Measurements from ENCODE around the gene CAMK4. TPM values are rescaled to one million over a fixed set of nuclear protein-coding genes. Genes with fewer than 3 reads are reported as not detected.

CAMK4 gene
- total and polyA plus RNA-seq, 2 experiments from 2014 or later, result 4.2 to 7.3 TPM

DNA sequence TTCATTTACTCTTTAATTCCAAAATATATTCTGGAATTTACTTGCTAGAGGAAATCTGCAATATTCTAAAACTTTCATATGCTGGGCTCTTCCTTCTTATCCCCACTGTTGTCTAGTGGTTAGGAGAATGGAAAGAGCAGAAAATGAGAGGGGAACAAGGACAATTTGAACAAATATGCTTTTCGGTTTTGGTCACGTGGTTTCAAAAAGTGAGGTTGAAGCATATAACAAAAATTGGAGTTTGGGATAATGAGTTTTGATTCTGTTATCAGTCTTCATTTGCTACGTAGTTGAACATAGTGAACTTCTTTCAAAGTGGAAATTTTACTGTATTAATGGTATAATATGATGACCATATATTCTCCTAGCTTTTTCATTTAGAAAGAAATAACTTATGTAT is 71.5 kb downstream of the CAMK4 start:
- ATAC-seq, result no peak
- Histone ChIP-seq H4K20me1 (replicated peaks; ENCODE audit: insufficient read depth) (no peaks in the 10 kb centered on the region), H3K27ac (ENCODE audit: low read depth) (no peak overlapping the region), H3K36me3 (ENCODE audit: insufficient read depth) (no peaks in the 10 kb centered on the region; the same call in 1 of the 2 replicates), H3K4me2 (no peak overlapping the region), H2AFZ (no peak overlapping the region), H3K4me1 (ENCODE audit: insufficient read depth) (no peaks in the 10 kb centered on the region), H3F3A (replicated peaks; ENCODE audit: low read depth) (no peaks in the 10 kb centered on the region), H3K9me2 (ENCODE audit: insufficient read depth) (no peaks in the 10 kb centered on the region), H3K27me3 (ENCODE audit: insufficient read depth) (no peaks in the 10 kb centered on the region), H3K79me2 (replicated peaks; ENCODE audit: insufficient read depth) (no peaks in the 10 kb centered on the region; the same call in 1 of the 2 replicates), H3K4me3 (no peak overlapping the region)
- H3K9me3 Mint-ChIP-seq, result peaks cover 15% of the 10 kb centered on the region; the same call in 2 of the 3 replicates
- peaks cover 16% of the 10 kb centered on the region; the same call in 2 of the 3 replicates for H3K36me3 Mint-ChIP-seq (ENCODE audit: low read depth)
- H3K27me3 Mint-ChIP-seq (ENCODE audit: insufficient read depth, low read depth, poor library complexity), result peaks cover 7% of the 10 kb centered on the region
- no peak overlapping the region for H3K27ac Mint-ChIP-seq
- DNase-seq (ENCODE audit: low spot score), result no peak
- no peak for TF ChIP-seq ZNF114 (CRISPR knock-in tag; IDR thresholded peaks at IDR 0.05)
- TF ChIP-seq EZH2phosphoT487 (IDR thresholded peaks at IDR 0.05; ENCODE audit: unreplicated experiment), result no peak
- TF ChIP-seq CREB1 (CRISPR knock-in tag; IDR thresholded peaks at IDR 0.05; ENCODE audit: low read depth), result no peak
- no peaks in the 10 kb centered on the region for H3K4me1 Mint-ChIP-seq
- no peak overlapping the region for H3K4me3 Mint-ChIP-seq

DNA sequence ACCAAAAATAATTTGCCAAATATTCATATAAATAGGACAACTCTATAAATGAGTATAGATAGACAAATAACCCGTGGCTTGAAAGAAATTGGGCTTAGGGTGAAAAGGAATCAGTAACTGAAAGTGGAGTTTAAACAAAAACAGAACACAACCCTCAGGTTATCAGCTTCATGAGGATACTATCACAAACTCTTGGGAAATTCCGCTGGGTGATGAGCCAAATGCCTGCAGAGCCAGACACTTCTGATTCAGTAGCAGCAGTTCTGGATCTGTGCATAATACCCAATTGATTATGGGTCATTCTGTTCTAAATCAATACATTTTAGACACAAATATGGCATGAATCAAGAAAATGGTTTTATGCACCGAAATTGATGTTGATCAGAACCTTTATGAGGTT is 72.4 kb downstream of the CAMK4 start:
- Histone ChIP-seq H3K9me2 (ENCODE audit: insufficient read depth) (no peaks in the 10 kb centered on the region), H3K4me3 (no peak overlapping the region), H2AFZ (no peak overlapping the region), H3K36me3 (ENCODE audit: insufficient read depth) (no peaks in the 10 kb centered on the region; the same call in 1 of the 2 replicates), H3K4me1 (ENCODE audit: insufficient read depth) (no peaks in the 10 kb centered on the region), H3K4me2 (no peak overlapping the region), H3F3A (replicated peaks; ENCODE audit: low read depth) (no peaks in the 10 kb centered on the region), H3K79me2 (replicated peaks; ENCODE audit: insufficient read depth) (no peaks in the 10 kb centered on the region; the same call in 1 of the 2 replicates), H4K20me1 (replicated peaks; ENCODE audit: insufficient read depth) (no peaks in the 10 kb centered on the region), H3K27ac (ENCODE audit: low read depth) (no peak overlapping the region), H3K27me3 (ENCODE audit: insufficient read depth) (no peaks in the 10 kb centered on the region)
- DNase-seq (ENCODE audit: low spot score) (no peak), ATAC-seq (no peak)
- H3K4me3 Mint-ChIP-seq, result no peak overlapping the region
- peaks cover 7% of the 10 kb centered on the region for H3K27me3 Mint-ChIP-seq (ENCODE audit: insufficient read depth, low read depth, poor library complexity)
- H3K4me1 Mint-ChIP-seq, result no peaks in the 10 kb centered on the region
- H3K9me3 Mint-ChIP-seq, result peaks cover 15% of the 10 kb centered on the region; the same call in 2 of the 3 replicates
- H3K27ac Mint-ChIP-seq, result no peak overlapping the region
- H3K36me3 Mint-ChIP-seq (ENCODE audit: low read depth), result peaks cover 16% of the 10 kb centered on the region; the same call in 2 of the 3 replicates
- TF ChIP-seq ZNF331 (CRISPR knock-in tag; IDR thresholded peaks at IDR 0.05; ENCODE audit: low read depth), result no peak
- TF ChIP-seq CTCF (conservative IDR thresholded peaks at IDR 0.05; ENCODE audit: low read depth in 2 of 2), result no peak
- TF ChIP-seq ZNF114 (CRISPR knock-in tag; IDR thresholded peaks at IDR 0.05), result no peak
- TF ChIP-seq JUNB (IDR thresholded peaks at IDR 0.05; ENCODE audit: unreplicated experiment), result no peak
- no peak for TF ChIP-seq EZH2 (IDR thresholded peaks at IDR 0.05; ENCODE audit: low read depth, unreplicated experiment)
- TF ChIP-seq, protein P1, sequence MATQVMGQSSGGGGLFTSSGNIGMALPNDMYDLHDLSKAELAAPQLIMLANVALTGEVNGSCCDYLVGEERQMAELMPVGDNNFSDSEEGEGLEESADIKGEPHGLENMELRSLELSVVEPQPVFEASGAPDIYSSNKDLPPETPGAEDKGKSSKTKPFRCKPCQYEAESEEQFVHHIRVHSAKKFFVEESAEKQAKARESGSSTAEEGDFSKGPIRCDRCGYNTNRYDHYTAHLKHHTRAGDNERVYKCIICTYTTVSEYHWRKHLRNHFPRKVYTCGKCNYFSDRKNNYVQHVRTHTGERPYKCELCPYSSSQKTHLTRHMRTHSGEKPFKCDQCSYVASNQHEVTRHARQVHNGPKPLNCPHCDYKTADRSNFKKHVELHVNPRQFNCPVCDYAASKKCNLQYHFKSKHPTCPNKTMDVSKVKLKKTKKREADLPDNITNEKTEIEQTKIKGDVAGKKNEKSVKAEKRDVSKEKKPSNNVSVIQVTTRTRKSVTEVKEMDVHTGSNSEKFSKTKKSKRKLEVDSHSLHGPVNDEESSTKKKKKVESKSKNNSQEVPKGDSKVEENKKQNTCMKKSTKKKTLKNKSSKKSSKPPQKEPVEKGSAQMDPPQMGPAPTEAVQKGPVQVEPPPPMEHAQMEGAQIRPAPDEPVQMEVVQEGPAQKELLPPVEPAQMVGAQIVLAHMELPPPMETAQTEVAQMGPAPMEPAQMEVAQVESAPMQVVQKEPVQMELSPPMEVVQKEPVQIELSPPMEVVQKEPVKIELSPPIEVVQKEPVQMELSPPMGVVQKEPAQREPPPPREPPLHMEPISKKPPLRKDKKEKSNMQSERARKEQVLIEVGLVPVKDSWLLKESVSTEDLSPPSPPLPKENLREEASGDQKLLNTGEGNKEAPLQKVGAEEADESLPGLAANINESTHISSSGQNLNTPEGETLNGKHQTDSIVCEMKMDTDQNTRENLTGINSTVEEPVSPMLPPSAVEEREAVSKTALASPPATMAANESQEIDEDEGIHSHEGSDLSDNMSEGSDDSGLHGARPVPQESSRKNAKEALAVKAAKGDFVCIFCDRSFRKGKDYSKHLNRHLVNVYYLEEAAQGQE (IDR thresholded peaks at IDR 0.05; ENCODE audit: unreplicated experiment), result no peak
- no peak for TF ChIP-seq STAT1 (IDR thresholded peaks at IDR 0.05; ENCODE audit: unreplicated experiment)
- TF ChIP-seq EZH2phosphoT487 (IDR thresholded peaks at IDR 0.05; ENCODE audit: unreplicated experiment), result no peak
- no peak for TF ChIP-seq POLR2AphosphoS5 (IDR thresholded peaks at IDR 0.05; ENCODE audit: low read depth)
- TF ChIP-seq, protein P2, sequence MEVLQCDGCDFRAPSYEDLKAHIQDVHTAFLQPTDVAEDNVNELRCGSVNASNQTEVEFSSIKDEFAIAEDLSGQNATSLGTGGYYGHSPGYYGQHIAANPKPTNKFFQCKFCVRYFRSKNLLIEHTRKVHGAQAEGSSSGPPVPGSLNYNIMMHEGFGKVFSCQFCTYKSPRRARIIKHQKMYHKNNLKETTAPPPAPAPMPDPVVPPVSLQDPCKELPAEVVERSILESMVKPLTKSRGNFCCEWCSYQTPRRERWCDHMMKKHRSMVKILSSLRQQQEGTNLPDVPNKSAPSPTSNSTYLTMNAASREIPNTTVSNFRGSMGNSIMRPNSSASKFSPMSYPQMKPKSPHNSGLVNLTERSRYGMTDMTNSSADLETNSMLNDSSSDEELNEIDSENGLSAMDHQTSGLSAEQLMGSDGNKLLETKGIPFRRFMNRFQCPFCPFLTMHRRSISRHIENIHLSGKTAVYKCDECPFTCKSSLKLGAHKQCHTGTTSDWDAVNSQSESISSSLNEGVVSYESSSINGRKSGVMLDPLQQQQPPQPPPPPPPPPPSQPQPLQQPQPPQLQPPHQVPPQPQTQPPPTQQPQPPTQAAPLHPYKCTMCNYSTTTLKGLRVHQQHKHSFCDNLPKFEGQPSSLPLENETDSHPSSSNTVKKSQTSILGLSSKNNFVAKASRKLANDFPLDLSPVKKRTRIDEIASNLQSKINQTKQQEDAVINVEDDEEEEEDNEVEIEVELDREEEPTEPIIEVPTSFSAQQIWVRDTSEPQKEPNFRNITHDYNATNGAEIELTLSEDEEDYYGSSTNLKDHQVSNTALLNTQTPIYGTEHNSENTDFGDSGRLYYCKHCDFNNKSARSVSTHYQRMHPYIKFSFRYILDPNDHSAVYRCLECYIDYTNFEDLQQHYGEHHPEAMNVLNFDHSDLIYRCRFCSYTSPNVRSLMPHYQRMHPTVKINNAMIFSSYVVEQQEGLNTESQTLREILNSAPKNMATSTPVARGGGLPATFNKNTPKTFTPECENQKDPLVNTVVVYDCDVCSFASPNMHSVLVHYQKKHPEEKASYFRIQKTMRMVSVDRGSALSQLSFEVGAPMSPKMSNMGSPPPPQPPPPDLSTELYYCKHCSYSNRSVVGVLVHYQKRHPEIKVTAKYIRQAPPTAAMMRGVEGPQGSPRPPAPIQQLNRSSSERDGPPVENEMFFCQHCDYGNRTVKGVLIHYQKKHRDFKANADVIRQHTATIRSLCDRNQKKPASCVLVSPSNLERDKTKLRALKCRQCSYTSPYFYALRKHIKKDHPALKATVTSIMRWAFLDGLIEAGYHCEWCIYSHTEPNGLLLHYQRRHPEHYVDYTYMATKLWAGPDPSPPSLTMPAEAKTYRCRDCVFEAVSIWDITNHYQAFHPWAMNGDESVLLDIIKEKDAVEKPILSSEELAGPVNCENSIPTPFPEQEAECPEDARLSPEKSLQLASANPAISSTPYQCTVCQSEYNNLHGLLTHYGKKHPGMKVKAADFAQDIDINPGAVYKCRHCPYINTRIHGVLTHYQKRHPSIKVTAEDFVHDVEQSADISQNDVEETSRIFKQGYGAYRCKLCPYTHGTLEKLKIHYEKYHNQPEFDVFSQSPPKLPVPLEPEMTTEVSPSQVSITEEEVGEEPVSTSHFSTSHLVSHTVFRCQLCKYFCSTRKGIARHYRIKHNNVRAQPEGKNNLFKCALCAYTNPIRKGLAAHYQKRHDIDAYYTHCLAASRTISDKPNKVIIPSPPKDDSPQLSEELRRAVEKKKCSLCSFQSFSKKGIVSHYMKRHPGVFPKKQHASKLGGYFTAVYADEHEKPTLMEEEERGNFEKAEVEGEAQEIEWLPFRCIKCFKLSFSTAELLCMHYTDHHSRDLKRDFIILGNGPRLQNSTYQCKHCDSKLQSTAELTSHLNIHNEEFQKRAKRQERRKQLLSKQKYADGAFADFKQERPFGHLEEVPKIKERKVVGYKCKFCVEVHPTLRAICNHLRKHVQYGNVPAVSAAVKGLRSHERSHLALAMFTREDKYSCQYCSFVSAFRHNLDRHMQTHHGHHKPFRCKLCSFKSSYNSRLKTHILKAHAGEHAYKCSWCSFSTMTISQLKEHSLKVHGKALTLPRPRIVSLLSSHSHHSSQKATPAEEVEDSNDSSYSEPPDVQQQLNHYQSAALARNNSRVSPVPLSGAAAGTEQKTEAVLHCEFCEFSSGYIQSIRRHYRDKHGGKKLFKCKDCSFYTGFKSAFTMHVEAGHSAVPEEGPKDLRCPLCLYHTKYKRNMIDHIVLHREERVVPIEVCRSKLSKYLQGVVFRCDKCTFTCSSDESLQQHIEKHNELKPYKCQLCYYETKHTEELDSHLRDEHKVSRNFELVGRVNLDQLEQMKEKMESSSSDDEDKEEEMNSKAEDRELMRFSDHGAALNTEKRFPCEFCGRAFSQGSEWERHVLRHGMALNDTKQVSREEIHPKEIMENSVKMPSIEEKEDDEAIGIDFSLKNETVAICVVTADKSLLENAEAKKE (CRISPR knock-in tag; IDR thresholded peaks at IDR 0.05), result no peak
